ENCODE results near the gene CRYBG1. TPM values are rescaled to one million over a fixed set of nuclear protein-coding genes. Genes with fewer than 3 reads are reported as not detected.
A peak's percentile ranks its signal among the peaks of the same experiment; 100 is the strongest.

The CRYBG1 gene
- total RNA-seq, 4 donors from 2014 or later: 7.9 to 14.4 (median 11.1) TPM

DNA sequence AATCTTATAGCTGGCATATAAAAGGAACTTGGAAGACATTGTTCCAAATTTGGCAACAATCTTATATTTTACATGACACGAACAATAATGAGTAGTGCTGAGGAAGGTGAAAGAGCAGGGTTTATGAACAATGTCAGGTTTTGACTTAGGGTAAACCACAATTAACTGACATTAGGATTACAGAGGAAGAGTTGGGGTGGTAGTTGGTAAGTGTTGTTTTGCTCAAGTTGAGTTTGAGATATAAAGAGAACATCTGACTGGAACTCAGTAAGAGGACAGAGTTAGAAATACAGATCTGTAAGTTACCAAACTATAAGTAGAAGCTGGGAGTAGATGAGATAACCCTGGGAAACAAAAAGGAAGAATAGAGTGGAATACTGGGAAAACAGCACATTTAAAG is 253.6 kb downstream of the CRYBG1 start:
- H3K36me3 ChIP-seq: peaks cover 0 to 3% of the 10 kb centered on the region in 2 donors

GRCh38 chr6:106614592-106615257 is 254.2 kb downstream of the CRYBG1 start:
- H3K27me3 ChIP-seq: no peaks in the 10 kb centered on the region
- peaks cover 0 to 3% of the 10 kb centered on the region in 2 donors for H3K36me3 ChIP-seq
- no peak for DNase-seq
- H3K9me3 ChIP-seq: no peaks in the 10 kb centered on the region
- no peak for TF ChIP-seq POLR2A (IDR thresholded peaks at IDR 0.05)
- TF ChIP-seq, protein P1, sequence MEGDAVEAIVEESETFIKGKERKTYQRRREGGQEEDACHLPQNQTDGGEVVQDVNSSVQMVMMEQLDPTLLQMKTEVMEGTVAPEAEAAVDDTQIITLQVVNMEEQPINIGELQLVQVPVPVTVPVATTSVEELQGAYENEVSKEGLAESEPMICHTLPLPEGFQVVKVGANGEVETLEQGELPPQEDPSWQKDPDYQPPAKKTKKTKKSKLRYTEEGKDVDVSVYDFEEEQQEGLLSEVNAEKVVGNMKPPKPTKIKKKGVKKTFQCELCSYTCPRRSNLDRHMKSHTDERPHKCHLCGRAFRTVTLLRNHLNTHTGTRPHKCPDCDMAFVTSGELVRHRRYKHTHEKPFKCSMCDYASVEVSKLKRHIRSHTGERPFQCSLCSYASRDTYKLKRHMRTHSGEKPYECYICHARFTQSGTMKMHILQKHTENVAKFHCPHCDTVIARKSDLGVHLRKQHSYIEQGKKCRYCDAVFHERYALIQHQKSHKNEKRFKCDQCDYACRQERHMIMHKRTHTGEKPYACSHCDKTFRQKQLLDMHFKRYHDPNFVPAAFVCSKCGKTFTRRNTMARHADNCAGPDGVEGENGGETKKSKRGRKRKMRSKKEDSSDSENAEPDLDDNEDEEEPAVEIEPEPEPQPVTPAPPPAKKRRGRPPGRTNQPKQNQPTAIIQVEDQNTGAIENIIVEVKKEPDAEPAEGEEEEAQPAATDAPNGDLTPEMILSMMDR (IDR thresholded peaks at IDR 0.05): no peak
- 58 to 70% methylated on average over 3 of the region's 3 CpGs for WGBS, 2 donors
- H3K4me1 ChIP-seq: peaks cover 0 to 4% of the 10 kb centered on the region in 2 donors
- intact Hi-C loops (cut with DNase I): no loop called here
- H3K27ac ChIP-seq: peak overlapping the region in 1 of 3 donors; percentile 73
- no peak overlapping the region for H3K4me3 ChIP-seq (replicated peaks in 1 of 3)

More for the DNA sequence above, 253.6 kb downstream of the CRYBG1 start:
- intact Hi-C loops (cut with DNase I): no loop called here
- Histone ChIP-seq H3K4me1 (peaks cover 0 to 4% of the 10 kb centered on the region in 2 donors), H3K9me3 (no peaks in the 10 kb centered on the region), H3K4me3 (replicated peaks in 1 of 3) (no peak overlapping the region), H3K27ac (peak overlapping the region in 1 of 3 donors; percentile 73), H3K27me3 (no peaks in the 10 kb centered on the region)
- no peak for DNase-seq
- 79 to 84% methylated on average over 1 of the region's 1 CpG for WGBS, 2 donors
- TF ChIP-seq, protein P1 (IDR thresholded peaks at IDR 0.05): no peak
- TF ChIP-seq POLR2A (IDR thresholded peaks at IDR 0.05): no peak

DNA sequence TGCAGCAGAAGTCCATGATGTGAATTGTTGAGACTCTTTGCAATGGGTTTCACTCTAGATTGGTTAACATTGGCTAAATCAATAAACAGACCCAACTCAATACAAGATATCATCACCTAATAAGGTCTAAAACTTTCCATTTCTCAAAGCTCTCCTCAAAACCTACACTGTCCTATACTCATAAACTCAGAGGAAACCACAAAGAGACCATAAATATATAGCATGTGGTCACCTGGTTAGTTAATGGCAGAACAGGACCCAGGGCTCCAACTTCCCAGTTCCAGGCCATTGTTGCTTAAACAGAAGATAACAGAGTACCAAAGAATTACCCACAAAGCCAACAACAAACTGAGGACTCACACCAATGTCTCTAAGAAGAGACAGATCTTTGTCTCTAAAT is 256.8 kb downstream of the CRYBG1 start:
- intact Hi-C loops (cut with DNase I): no loop called here

DNA sequence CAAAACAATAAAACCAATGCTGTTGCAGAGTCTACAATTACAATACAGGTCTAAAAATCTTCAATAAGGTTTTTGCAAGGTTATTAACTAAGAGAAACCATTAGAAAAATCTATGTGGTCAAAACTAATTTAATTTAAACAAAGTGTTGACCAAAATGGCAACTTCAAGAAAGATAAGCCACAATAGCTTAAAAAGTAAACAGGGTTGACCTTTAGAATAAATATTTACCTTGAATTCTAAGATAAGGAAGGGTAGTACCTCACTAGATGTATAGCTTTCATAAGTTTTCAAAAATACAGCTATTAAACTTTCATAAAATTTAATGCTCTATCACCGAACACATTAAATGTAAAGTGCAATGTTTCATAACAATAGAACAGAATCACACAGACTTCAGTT is 257.3 kb downstream of the CRYBG1 start:
- TF ChIP-seq, protein P1 (IDR thresholded peaks at IDR 0.05): no peak
- TF ChIP-seq POLR2A (IDR thresholded peaks at IDR 0.05): no peak
- Histone ChIP-seq H3K27ac (no peak overlapping the region), H3K27me3 (no peaks in the 10 kb centered on the region), H3K4me1 (peaks cover 0 to 2% of the 10 kb centered on the region in 2 donors), H3K36me3 (peaks cover 0 to 3% of the 10 kb centered on the region in 2 donors), H3K4me3 (replicated peaks in 1 of 3) (no peak overlapping the region), H3K9me3 (no peaks in the 10 kb centered on the region)
- 97 to 98% methylated on average over 1 of the region's 1 CpG for WGBS, 2 donors
- no peak for DNase-seq
- intact Hi-C loops (cut with DNase I): no loop called here

More for the DNA sequence above, 256.8 kb downstream of the CRYBG1 start:
- Histone ChIP-seq H3K4me1 (peaks cover 0 to 4% of the 10 kb centered on the region in 2 donors), H3K27me3 (no peaks in the 10 kb centered on the region), H3K4me3 (replicated peaks in 1 of 3) (no peak overlapping the region), H3K9me3 (no peaks in the 10 kb centered on the region), H3K27ac (no peak overlapping the region), H3K36me3 (peaks cover 0 to 3% of the 10 kb centered on the region in 2 donors)
- no peak for TF ChIP-seq POLR2A (IDR thresholded peaks at IDR 0.05)
- TF ChIP-seq, protein P1 (IDR thresholded peaks at IDR 0.05): no peak
- no peak for DNase-seq

DNA sequence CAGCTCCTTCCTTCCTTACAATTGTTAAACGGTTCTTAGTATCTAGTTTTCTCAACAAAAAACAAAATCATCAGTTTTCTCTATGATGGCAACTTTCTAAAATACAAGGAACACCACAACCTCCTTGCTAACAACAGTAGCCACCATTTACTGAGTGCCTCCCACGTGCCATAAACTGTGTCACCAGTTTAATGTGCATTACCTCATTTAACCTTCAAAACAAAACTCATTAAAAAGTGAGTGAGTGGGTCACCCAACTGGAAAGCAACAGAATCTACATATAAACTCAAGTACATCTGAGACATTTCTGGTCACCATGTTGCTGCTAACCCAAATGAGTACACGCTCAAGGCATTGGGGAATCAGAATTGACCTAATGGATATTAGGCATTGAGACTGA is 257.8 kb downstream of the CRYBG1 start:
- Histone ChIP-seq H3K4me1 (no peaks in the 10 kb centered on the region), H3K9me3 (no peaks in the 10 kb centered on the region), H3K27me3 (no peaks in the 10 kb centered on the region), H3K36me3 (peaks cover 0 to 3% of the 10 kb centered on the region in 2 donors), H3K27ac (no peak overlapping the region), H3K4me3 (replicated peaks in 1 of 3) (no peak overlapping the region)
- DNase-seq: no peak
- intact Hi-C loops (cut with DNase I): no loop called here
- 88 to 93% methylated on average over 3 of the region's 3 CpGs for WGBS, 2 donors
- TF ChIP-seq, protein P1 (IDR thresholded peaks at IDR 0.05): no peak
- TF ChIP-seq POLR2A (IDR thresholded peaks at IDR 0.05): no peak
